Panc1 (cell line): ENCODE measurements around the gene CABP4.

Experiments used
- POLR2AphosphoS5 ChIP-seq: IDR thresholded peaks from 2 replicates; pipeline ENCODE4 v1.6.1; 2012; ENCODE audit warnings: mild to moderate bottlenecking, low read depth, low read length, moderate library complexity
- REST ChIP-seq, 2 experiments: IDR thresholded peaks; 2 replicates each; pipeline ENCODE4 v1.6.1; 2011 to 2012; ENCODE audit warnings: low read depth in 2 of 2, control low read depth in 1 of 2, low read length in 1 of 2, mild to moderate bottlenecking in 1 of 2, moderate library complexity in 1 of 2; ENCODE audit not compliant: insufficient read depth in 1 of 2
- SIN3A ChIP-seq: IDR thresholded peaks from 2 replicates; pipeline ENCODE4 v1.6.1; 2012; ENCODE audit warnings: low read depth, mild to moderate bottlenecking, low read length, moderate library complexity, borderline replicate concordance; ENCODE audit not compliant: insufficient read depth
- TCF7L2 ChIP-seq: IDR thresholded peaks from 2 replicates; pipeline ENCODE4 v1.6.1; 2011; ENCODE audit warnings: mild to moderate bottlenecking, low read depth, low read length, inconsistent platforms
- TF ChIP-seq, protein P1 (sequence below): fragments of 450-650 bp; IDR thresholded peaks from 2 replicates; pipeline ENCODE4 v1.5.1; 2017; ENCODE audit warnings: mild to moderate bottlenecking

- TF ChIP-seq, protein P1, sequence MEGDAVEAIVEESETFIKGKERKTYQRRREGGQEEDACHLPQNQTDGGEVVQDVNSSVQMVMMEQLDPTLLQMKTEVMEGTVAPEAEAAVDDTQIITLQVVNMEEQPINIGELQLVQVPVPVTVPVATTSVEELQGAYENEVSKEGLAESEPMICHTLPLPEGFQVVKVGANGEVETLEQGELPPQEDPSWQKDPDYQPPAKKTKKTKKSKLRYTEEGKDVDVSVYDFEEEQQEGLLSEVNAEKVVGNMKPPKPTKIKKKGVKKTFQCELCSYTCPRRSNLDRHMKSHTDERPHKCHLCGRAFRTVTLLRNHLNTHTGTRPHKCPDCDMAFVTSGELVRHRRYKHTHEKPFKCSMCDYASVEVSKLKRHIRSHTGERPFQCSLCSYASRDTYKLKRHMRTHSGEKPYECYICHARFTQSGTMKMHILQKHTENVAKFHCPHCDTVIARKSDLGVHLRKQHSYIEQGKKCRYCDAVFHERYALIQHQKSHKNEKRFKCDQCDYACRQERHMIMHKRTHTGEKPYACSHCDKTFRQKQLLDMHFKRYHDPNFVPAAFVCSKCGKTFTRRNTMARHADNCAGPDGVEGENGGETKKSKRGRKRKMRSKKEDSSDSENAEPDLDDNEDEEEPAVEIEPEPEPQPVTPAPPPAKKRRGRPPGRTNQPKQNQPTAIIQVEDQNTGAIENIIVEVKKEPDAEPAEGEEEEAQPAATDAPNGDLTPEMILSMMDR: no peak
- TF ChIP-seq POLR2AphosphoS5: 0 out of 2 replicates have a peak, but pooled peaks have one; percentile 13
- TF ChIP-seq SIN3A: no peak
- no peak for TF ChIP-seq TCF7L2
- no peak for TF ChIP-seq REST (IDR thresholded peaks at IDR 0.05; ENCODE audit: insufficient read depth in 1 of 2, low read depth in 2 of 2, low read length in 1 of 2)
Measured at GRCh38 chr11:67442504-67443404, 12.4 kb upstream of the CABP4 start.
